ENCODE results near the gene RAP1GAP.

RAP1GAP gene

GRCh38 chr1:21680918-21681317, 11.8 kb upstream of the RAP1GAP start:
- no peaks in the 10 kb centered on the region for H3K9me3 ChIP-seq (ENCODE audit: insufficient read depth, low read depth, low read length)
- H3K9ac ChIP-seq (ENCODE audit: low read depth, low read length, poor library complexity, severe bottlenecking), result no peak overlapping the region
- H3K36me3 ChIP-seq (ENCODE audit: insufficient read depth, low read length), result peaks cover 40% of the 10 kb centered on the region; the same call in 1 of the 2 replicates
- no peak overlapping the region for H2AFZ ChIP-seq (ENCODE audit: low read length)
- TF ChIP-seq EZH2phosphoT487 (IDR thresholded peaks at IDR 0.05; ENCODE audit: borderline replicate concordance), result no peak
- TF ChIP-seq CTCF (conservative IDR thresholded peaks at IDR 0.05; ENCODE audit: low read length), result no peak
- no peak overlapping the region for H3K4me3 ChIP-seq (ENCODE audit: low read length, poor library complexity, severe bottlenecking)
- H3K9me2 ChIP-seq (replicated peaks; ENCODE audit: low read depth, low read length), result no peaks in the 10 kb centered on the region
- H3K79me2 ChIP-seq (ENCODE audit: insufficient read depth, low read length), result no peaks in the 10 kb centered on the region
- no peaks in the 10 kb centered on the region for H3K27me3 ChIP-seq (ENCODE audit: insufficient read depth, low read length, poor library complexity, severe bottlenecking)
- no peak overlapping the region for H3K4me2 ChIP-seq (ENCODE audit: low read depth, low read length, poor library complexity, severe bottlenecking)
- H3K4me1 ChIP-seq (ENCODE audit: insufficient read depth, low read length, poor library complexity, severe bottlenecking), result no peaks in the 10 kb centered on the region
- H3F3A ChIP-seq (ENCODE audit: low read depth), result no peaks in the 10 kb centered on the region
- H4K20me1 ChIP-seq (ENCODE audit: insufficient read depth, low read length, poor library complexity, severe bottlenecking), result no peaks in the 10 kb centered on the region

- Histone ChIP-seq H3K9me3 (ENCODE audit: insufficient read depth, low read depth, low read length) (no peaks in the 10 kb centered on the region), H4K20me1 (ENCODE audit: insufficient read depth, low read length, poor library complexity, severe bottlenecking) (no peaks in the 10 kb centered on the region), H3K79me2 (ENCODE audit: insufficient read depth, low read length) (no peaks in the 10 kb centered on the region), H3K9ac (ENCODE audit: low read depth, low read length, poor library complexity, severe bottlenecking) (no peak overlapping the region), H3K27me3 (ENCODE audit: insufficient read depth, low read length, poor library complexity, severe bottlenecking) (no peaks in the 10 kb centered on the region), H3K9me2 (replicated peaks; ENCODE audit: low read depth, low read length) (no peaks in the 10 kb centered on the region), H3K4me1 (ENCODE audit: insufficient read depth, low read length, poor library complexity, severe bottlenecking) (no peaks in the 10 kb centered on the region), H3K4me3 (ENCODE audit: low read length, poor library complexity, severe bottlenecking) (no peak overlapping the region), H3K36me3 (ENCODE audit: insufficient read depth, low read length) (peaks cover 36% of the 10 kb centered on the region; the same call in 1 of the 2 replicates), H3K4me2 (ENCODE audit: low read depth, low read length, poor library complexity, severe bottlenecking) (no peak overlapping the region), H2AFZ (ENCODE audit: low read length) (no peak overlapping the region), H3F3A (ENCODE audit: low read depth) (no peaks in the 10 kb centered on the region)
- TF ChIP-seq CTCF (conservative IDR thresholded peaks at IDR 0.05; ENCODE audit: low read length) (no peak), EZH2phosphoT487 (IDR thresholded peaks at IDR 0.05; ENCODE audit: borderline replicate concordance) (no peak)
These were observed 11.2 kb upstream of the RAP1GAP start for GRCh38 chr1:21680381-21680780.

GRCh38 chr1:21677168-21677567, 8.0 kb upstream of the RAP1GAP start:
- Histone ChIP-seq H3K9me2 (replicated peaks; ENCODE audit: low read depth, low read length) (no peaks in the 10 kb centered on the region), H3K27me3 (ENCODE audit: insufficient read depth, low read length, poor library complexity, severe bottlenecking) (no peaks in the 10 kb centered on the region), H3F3A (ENCODE audit: low read depth) (no peaks in the 10 kb centered on the region), H3K79me2 (ENCODE audit: insufficient read depth, low read length) (no peaks in the 10 kb centered on the region), H3K4me3 (ENCODE audit: low read length, poor library complexity, severe bottlenecking) (no peak overlapping the region), H3K4me2 (ENCODE audit: low read depth, low read length, poor library complexity, severe bottlenecking) (no peak overlapping the region), H3K9ac (ENCODE audit: low read depth, low read length, poor library complexity, severe bottlenecking) (no peak overlapping the region), H2AFZ (ENCODE audit: low read length) (no peak overlapping the region), H4K20me1 (ENCODE audit: insufficient read depth, low read length, poor library complexity, severe bottlenecking) (no peaks in the 10 kb centered on the region), H3K4me1 (ENCODE audit: insufficient read depth, low read length, poor library complexity, severe bottlenecking) (no peaks in the 10 kb centered on the region), H3K9me3 (ENCODE audit: insufficient read depth, low read depth, low read length) (no peaks in the 10 kb centered on the region), H3K36me3 (ENCODE audit: insufficient read depth, low read length) (peaks cover 23% of the 10 kb centered on the region; the same call in 1 of the 2 replicates)
- TF ChIP-seq CTCF (conservative IDR thresholded peaks at IDR 0.05; ENCODE audit: low read length), result no peak
- no peak for TF ChIP-seq EZH2phosphoT487 (IDR thresholded peaks at IDR 0.05; ENCODE audit: borderline replicate concordance)

Measured in Loucy (cell line).